Mesodermal cell (in vitro differentiated cells): ENCODE results near the gene ITPR1. TPM values are rescaled to one million over a fixed set of nuclear protein-coding genes. Genes with fewer than 3 reads are reported as not detected.
"Not testable (repeated sequence)": the region's sequence is repeated elsewhere in the genome, so short reads cannot be mapped to it uniquely, and the experiment has no call there.

Experiments used
- H3K27ac ChIP-seq: 2 replicates; pipeline ENCODE4 v1.7.0; 2013; ENCODE audit warnings: mild to moderate bottlenecking, low read depth, low read length, moderate library complexity; ENCODE audit not compliant: severe bottlenecking
- H3K36me3 ChIP-seq: 2 replicates; pipeline ENCODE4 v1.7.1; 2013; ENCODE audit warnings: mild to moderate bottlenecking, low read length, moderate library complexity; ENCODE audit not compliant: control insufficient read depth, insufficient read depth
- H3K4me1 ChIP-seq: one replicate; pipeline ENCODE4 v1.7.1; 2013; ENCODE audit warnings: mild to moderate bottlenecking, low read length; ENCODE audit not compliant: insufficient read depth, control insufficient read depth, poor library complexity, severe bottlenecking
- H3K4me3 ChIP-seq: 2 replicates; pipeline ENCODE4 v1.7.0; 2013; ENCODE audit warnings: low read length, control low read depth, mild to moderate bottlenecking; ENCODE audit not compliant: insufficient read depth, poor library complexity, severe bottlenecking; ENCODE audit errors: extremely low read depth
- H3K9me3 ChIP-seq: 2 replicates; pipeline ENCODE4 v1.7.1; 2013; ENCODE audit warnings: mild to moderate bottlenecking, low read length, moderate library complexity; ENCODE audit not compliant: control insufficient read depth
- WGBS, 2 experiments: methylation state at CpG; one replicate each; pipeline ENCODE4 v1.1.5; 2013; ENCODE audit warnings: missing lambda C conversion rate in 2 of 2; ENCODE audit not compliant: insufficient coverage in 2 of 2; 5-methylcytosine and 5-hydroxymethylcytosine counted together
- polyA plus RNA-seq, 2 experiments: library from polyadenylated mRNA; stranded (reverse); fragments of 50-300 nt; gene quantifications; one replicate each; pipeline ENCODE4 v1.2.3, GENCODE V29; 2013

Gene ITPR1
- polyA plus RNA-seq (2013, experiment 1 of 2) = 11.0 TPM
- polyA plus RNA-seq (2013, experiment 2 of 2) = 8.9 TPM

- Histone ChIP-seq H3K36me3 (no peaks in the 10 kb centered on the region), H3K9me3 (no peaks in the 10 kb centered on the region), H3K4me3 (peak within 1 kb of the TSS; percentile 71), H3K27ac (peak within 1 kb of the TSS; percentile 66), H3K4me1 (no peaks in the 10 kb centered on the region)
- 0 to 1% methylated on average over 11 to 39 of the region's 47 CpGs for WGBS, 2 experiments
Observed at GRCh38 chr3:4493014-4493940, at the start of gene ITPR1. ITPR1 (plus strand) TSS chr3:4493348; CDS start chr3:4516492, 23,144 bp downstream.

- Histone ChIP-seq H3K27ac (no peak overlapping the region), H3K9me3 (no peaks in the 10 kb centered on the region), H3K4me3 (no peak overlapping the region), H3K4me1 (no peaks in the 10 kb centered on the region), H3K36me3 (peaks cover 5% of the 10 kb centered on the region)
- 100% methylated on average over 2 of the region's 3 CpGs; no CpG with 5 or more reads in 1 of the 2 experiments for WGBS, 2 experiments
Observed at GRCh38 chr3:4447295-4447999, 45.7 kb upstream of the ITPR1 start.

GRCh38 chr3:4448187-4448586 lies 45.0 kb upstream of the ITPR1 start:
- H3K36me3 ChIP-seq = peaks cover 5% of the 10 kb centered on the region
- H3K4me1 ChIP-seq = no peaks in the 10 kb centered on the region
- no peak overlapping the region for H3K27ac ChIP-seq
- no peak overlapping the region for H3K4me3 ChIP-seq
- 57 to 75% methylated on average over 6 of the region's 6 CpGs for WGBS, 2 experiments
- no peaks in the 10 kb centered on the region for H3K9me3 ChIP-seq

DNA sequence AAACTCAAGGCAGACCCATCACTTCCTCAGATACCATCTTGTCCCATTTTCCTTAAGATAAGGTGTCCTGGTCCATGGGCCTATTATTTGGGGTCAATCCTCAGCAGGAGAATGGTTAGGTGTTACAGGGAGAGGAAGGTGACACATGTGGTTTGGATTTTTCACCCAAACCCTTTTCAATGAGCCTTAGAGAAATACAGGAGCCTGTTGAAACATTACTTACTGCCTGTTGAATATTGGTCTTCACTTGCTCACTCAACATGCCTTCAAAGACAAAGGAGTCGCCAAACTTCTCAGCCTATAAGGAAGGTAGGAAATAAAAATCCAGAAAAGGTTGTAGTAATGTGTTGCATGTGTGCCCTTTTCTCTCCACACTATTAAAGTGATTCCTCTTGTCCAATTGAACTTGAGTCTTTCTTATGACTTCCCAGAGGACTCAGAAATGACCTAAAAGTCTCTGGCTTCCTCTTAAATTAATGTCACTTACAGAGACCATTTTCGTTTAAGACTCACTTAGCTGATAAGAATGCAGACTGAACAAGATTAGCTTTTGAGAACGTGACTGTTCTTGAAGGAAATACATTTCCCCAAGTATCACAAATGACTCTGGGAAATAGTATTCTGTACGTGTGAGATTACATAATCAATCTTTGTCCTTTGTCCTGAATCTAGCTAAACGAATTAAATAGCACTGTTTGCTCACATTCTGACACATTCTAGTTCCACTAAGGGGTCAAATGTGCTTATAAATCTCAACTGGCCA lies 43.9 kb upstream of the ITPR1 start:
- Histone ChIP-seq H3K4me1 (no peaks in the 10 kb centered on the region), H3K27ac (no peak overlapping the region), H3K9me3 (no peaks in the 10 kb centered on the region), H3K4me3 (no peak overlapping the region), H3K36me3 (peaks cover 5% of the 10 kb centered on the region)
- WGBS, 2 experiments = 83% methylated on average over 3 of the region's 5 CpGs; no CpG with 5 or more reads in 1 of the 2 experiments

GRCh38 chr3:4454142-4454541 lies 39.0 kb upstream of the ITPR1 start:
- Histone ChIP-seq H3K36me3 (peaks cover 5% of the 10 kb centered on the region), H3K4me3 (no peak overlapping the region), H3K9me3 (no peaks in the 10 kb centered on the region), H3K4me1 (no peaks in the 10 kb centered on the region), H3K27ac (no peak overlapping the region)

DNA sequence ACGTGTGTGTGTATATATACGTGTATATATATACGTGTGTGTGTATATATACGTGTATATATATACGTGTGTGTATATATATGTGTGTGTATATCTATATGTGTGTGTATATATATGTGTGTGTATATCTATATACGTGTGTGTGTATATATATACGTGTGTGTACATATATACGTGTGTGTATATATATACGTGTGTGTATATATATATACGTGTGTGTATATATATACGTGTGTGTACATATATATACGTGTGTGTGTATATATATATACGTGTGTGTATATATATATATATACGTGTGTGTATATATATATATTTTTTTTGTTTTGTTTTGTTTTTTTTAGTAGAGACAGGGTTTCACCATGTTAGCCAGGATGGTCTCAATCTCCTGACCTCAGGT lies 36.4 kb upstream of the ITPR1 start:
- not testable (repeated sequence) for H3K27ac ChIP-seq, H3K9me3 ChIP-seq, H3K4me1 ChIP-seq, H3K4me3 ChIP-seq, H3K36me3 ChIP-seq
- 98% methylated on average over 7 to 8 of the region's 14 CpGs for WGBS, 2 experiments

- Histone ChIP-seq H3K36me3 (no peaks in the 10 kb centered on the region), H3K4me1 (no peaks in the 10 kb centered on the region), H3K27ac (no peak overlapping the region), H3K9me3 (no peaks in the 10 kb centered on the region), H3K4me3 (no peak overlapping the region)
- no CpG with 5 or more reads among the region's 3 CpGs for WGBS, 2 experiments
Observed at GRCh38 chr3:4458961-4459360, 34.2 kb upstream of the ITPR1 start.

GRCh38 chr3:4460334-4460733 lies 32.8 kb upstream of the ITPR1 start:
- Histone ChIP-seq H3K9me3 (no peaks in the 10 kb centered on the region), H3K4me3 (no peak overlapping the region), H3K36me3 (no peaks in the 10 kb centered on the region), H3K4me1 (no peaks in the 10 kb centered on the region), H3K27ac (no peak overlapping the region)
- WGBS, 2 experiments = 90% methylated on average over 2 to 4 of the region's 4 CpGs

GRCh38 chr3:4461468-4462090 lies 31.6 kb upstream of the ITPR1 start:
- no CpG with 5 or more reads among the region's 2 CpGs for WGBS, 2 experiments
- Histone ChIP-seq H3K4me1 (no peaks in the 10 kb centered on the region), H3K9me3 (no peaks in the 10 kb centered on the region), H3K4me3 (no peak overlapping the region), H3K36me3 (no peaks in the 10 kb centered on the region), H3K27ac (no peak overlapping the region)

GRCh38 chr3:4462369-4463040 lies 30.6 kb upstream of the ITPR1 start:
- Histone ChIP-seq H3K4me1 (no peaks in the 10 kb centered on the region), H3K27ac (no peak overlapping the region), H3K9me3 (no peaks in the 10 kb centered on the region), H3K36me3 (no peaks in the 10 kb centered on the region), H3K4me3 (no peak overlapping the region)
- 100% methylated on average over 2 to 3 of the region's 3 CpGs for WGBS, 2 experiments
